WI38 (cell line): ENCODE measurements around the gene SAMD14.

Source experiments
- H3K4me3 ChIP-seq: 2 replicates; pipeline ENCODE4 v1.5.1; 2011; ENCODE audit warnings: low read depth, mild to moderate bottlenecking, control low read depth, low read length
- CTCF ChIP-seq: IDR thresholded peaks from 2 replicates; pipeline ENCODE4 v1.5.1; 2012; ENCODE audit warnings: low read depth, mild to moderate bottlenecking, control low read depth, low read length

Gene SAMD14

GRCh38 chr17:50108556-50108955 lies 21.4 kb downstream of the SAMD14 start:
- TF ChIP-seq CTCF: no peak
- H3K4me3 ChIP-seq: no peak overlapping the region

- no peak overlapping the region for H3K4me3 ChIP-seq
- no peak for TF ChIP-seq CTCF
These were observed 22.1 kb downstream of the SAMD14 start for GRCh38 chr17:50107790-50108414.

- H3K4me3 ChIP-seq: no peak overlapping the region
- TF ChIP-seq CTCF: no peak
These were observed 23.4 kb downstream of the SAMD14 start for GRCh38 chr17:50106393-50107131.

- TF ChIP-seq CTCF: no peak
- H3K4me3 ChIP-seq: no peak overlapping the region
These were observed 24.1 kb downstream of the SAMD14 start for GRCh38 chr17:50105811-50106210.

GRCh38 chr17:50103941-50104340 lies 26.0 kb downstream of the SAMD14 start:
- TF ChIP-seq CTCF: no peak
- no peak overlapping the region for H3K4me3 ChIP-seq

- no peak for TF ChIP-seq CTCF
- H3K4me3 ChIP-seq: no peak overlapping the region
These were observed 26.7 kb downstream of the SAMD14 start for GRCh38 chr17:50103252-50103651.
